ENCODE results near the gene ARHGEF28.

ARHGEF28 gene

DNA sequence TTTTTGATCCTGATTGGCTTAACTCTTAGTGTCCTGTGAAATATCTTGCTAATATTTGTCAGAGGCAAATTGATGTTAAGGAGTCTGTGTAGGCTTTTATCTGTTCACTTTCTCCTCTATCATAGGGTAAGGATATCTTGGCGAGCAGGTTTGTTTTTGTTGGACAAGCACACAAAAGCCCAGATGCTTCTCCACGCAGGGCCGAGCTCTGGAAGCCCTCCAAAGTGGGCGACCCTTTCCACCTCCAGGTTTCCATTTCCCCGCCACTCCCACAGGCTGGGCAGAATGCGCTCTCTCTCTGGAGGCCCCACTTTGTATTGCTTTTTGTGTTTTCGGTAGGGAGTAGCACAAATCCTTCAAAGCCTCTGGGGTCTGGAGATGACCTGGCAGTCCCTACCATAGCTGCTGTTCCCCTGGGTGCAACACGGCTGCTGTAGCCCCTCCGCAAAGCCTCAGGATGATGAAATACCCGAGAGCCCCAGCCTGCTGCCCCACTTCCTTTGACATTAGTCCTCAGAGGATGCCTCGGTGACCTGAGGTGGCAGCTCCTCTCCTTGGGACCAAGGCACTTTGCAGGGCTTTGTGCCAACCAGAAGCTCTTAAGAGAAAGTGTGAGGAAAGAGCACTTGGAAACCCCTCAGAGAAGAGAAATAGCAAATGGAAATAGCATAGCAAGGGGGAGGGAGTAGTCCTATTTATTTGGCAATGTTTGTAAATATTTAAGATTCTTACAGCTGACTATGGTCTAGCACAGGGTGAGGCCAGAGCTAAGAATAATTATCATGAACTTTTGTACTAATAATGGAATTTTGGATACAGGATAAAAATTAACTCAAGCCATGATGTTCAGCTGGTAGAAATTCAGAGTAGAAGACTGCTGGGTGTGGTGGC, 122.8 kb downstream of the ARHGEF28 start:
- no peak for DNase-seq (ENCODE audit: insufficient read length)
- no peak for FAIRE-seq
- no peak for TF ChIP-seq TAF1 (IDR thresholded peaks at IDR 0.05; ENCODE audit: borderline replicate concordance, low read depth, low read length)

DNA sequence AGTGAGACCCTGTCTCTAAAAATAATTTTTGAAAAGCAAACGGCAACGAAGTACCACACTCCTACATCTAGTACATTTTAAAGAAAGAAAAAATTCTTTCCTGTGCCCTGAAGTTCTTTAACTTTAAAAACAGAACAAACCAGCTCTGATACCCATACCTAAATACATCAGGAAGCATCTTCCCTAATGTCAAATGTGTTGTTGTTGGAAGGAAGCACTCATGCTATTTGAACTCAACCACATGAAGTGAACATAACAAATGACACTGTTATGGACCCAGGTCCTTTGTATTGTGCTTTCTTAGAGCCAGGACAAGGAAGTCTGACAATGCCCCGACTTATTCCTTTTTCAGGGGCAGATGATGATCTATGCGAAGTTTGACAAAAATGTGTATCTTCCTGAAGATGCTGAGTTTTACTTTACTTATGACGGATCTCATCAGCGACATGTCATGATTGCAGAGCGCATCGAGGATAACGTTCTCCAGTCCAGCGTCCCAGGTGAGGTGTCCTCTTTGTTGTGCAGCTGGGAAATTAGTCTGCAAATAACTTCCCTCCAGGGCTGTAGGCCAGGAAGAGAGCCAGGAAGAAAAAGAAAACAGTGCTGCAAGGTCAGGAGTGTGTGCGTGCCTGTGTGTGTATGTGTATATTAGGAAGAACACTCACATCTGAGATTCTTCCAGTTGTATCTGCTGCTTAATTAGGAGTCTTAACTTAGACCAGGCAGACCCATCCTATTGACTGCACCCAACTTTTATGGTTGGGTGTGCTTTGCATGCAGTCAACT, 123.7 kb downstream of the ARHGEF28 start:
- no peak for DNase-seq (ENCODE audit: insufficient read length)
- no peak for FAIRE-seq
- TF ChIP-seq TAF1 (IDR thresholded peaks at IDR 0.05; ENCODE audit: borderline replicate concordance, low read depth, low read length), result no peak
- no peak for TF ChIP-seq POLR2AphosphoS5 (IDR thresholded peaks at IDR 0.05; ENCODE audit: low read depth, low read length)
- TF ChIP-seq POLR2A (IDR thresholded peaks at IDR 0.05; ENCODE audit: low read depth, low read length), result no peak

- DNase-seq (ENCODE audit: insufficient read length) (no peak), FAIRE-seq (peak; percentile 76)
- TF ChIP-seq POLR2AphosphoS5 (IDR thresholded peaks at IDR 0.05; ENCODE audit: low read depth, low read length) (no peak), TAF1 (IDR thresholded peaks at IDR 0.05; ENCODE audit: borderline replicate concordance, low read depth, low read length) (no peak), POLR2A (IDR thresholded peaks at IDR 0.05; ENCODE audit: low read depth, low read length) (no peak)
These were observed 125.4 kb downstream of the ARHGEF28 start for GRCh38 chr5:73751254-73751914.

GRCh38 chr5:73754254-73754653, 128.3 kb downstream of the ARHGEF28 start:
- no peak for TF ChIP-seq POLR2AphosphoS5 (IDR thresholded peaks at IDR 0.05; ENCODE audit: low read depth, low read length)
- no peak for TF ChIP-seq TAF1 (IDR thresholded peaks at IDR 0.05; ENCODE audit: borderline replicate concordance, low read depth, low read length)
- no peak for TF ChIP-seq POLR2A (IDR thresholded peaks at IDR 0.05; ENCODE audit: low read depth, low read length)
- DNase-seq (ENCODE audit: insufficient read length) (no peak), FAIRE-seq (no peak)

DNA sequence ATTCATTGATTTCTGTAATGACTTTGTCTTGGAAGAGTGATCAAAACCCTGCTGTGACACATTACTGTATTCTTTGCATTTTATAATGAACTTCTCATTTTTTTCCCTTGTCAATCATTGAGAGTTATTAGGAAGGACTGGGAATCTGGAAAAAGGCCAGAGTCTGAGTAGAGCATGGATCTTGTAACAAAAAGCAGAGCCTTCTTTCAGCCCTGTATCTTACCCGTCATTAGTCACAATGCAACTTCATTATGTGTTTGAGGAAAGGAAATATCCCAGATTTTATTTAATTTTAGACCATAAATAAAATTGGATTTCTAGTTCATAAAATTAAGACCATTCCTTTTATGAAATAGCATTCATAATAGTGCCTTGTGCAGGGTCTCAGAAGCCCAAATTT, 131.4 kb downstream of the ARHGEF28 start:
- FAIRE-seq, result no peak
- TF ChIP-seq POLR2A (IDR thresholded peaks at IDR 0.05; ENCODE audit: low read depth, low read length) (no peak), POLR2AphosphoS5 (IDR thresholded peaks at IDR 0.05; ENCODE audit: low read depth, low read length) (no peak), TAF1 (IDR thresholded peaks at IDR 0.05; ENCODE audit: borderline replicate concordance, low read depth, low read length) (no peak)
- no peak for DNase-seq (ENCODE audit: insufficient read length)

GRCh38 chr5:73759771-73760170, 133.8 kb downstream of the ARHGEF28 start:
- FAIRE-seq, result no peak
- no peak for DNase-seq (ENCODE audit: insufficient read length)
- TF ChIP-seq POLR2A (IDR thresholded peaks at IDR 0.05; ENCODE audit: low read depth, low read length) (no peak), TAF1 (IDR thresholded peaks at IDR 0.05; ENCODE audit: borderline replicate concordance, low read depth, low read length) (no peak), POLR2AphosphoS5 (IDR thresholded peaks at IDR 0.05; ENCODE audit: low read depth, low read length) (no peak)

GRCh38 chr5:73763300-73764032, 137.5 kb downstream of the ARHGEF28 start:
- DNase-seq (ENCODE audit: insufficient read length), result no peak
- peak; percentile 9 for FAIRE-seq

GRCh38 chr5:73764586-73764985, 138.6 kb downstream of the ARHGEF28 start:
- TF ChIP-seq POLR2AphosphoS5 (IDR thresholded peaks at IDR 0.05; ENCODE audit: low read depth, low read length) (no peak), TAF1 (IDR thresholded peaks at IDR 0.05; ENCODE audit: borderline replicate concordance, low read depth, low read length) (no peak), POLR2A (IDR thresholded peaks at IDR 0.05; ENCODE audit: low read depth, low read length) (no peak)
- no peak for FAIRE-seq

More at GRCh38 chr5:73763300-73764032, 137.5 kb downstream of the ARHGEF28 start:
- TF ChIP-seq POLR2A (IDR thresholded peaks at IDR 0.05; ENCODE audit: low read depth, low read length) (no peak), POLR2AphosphoS5 (IDR thresholded peaks at IDR 0.05; ENCODE audit: low read depth, low read length) (no peak), TAF1 (IDR thresholded peaks at IDR 0.05; ENCODE audit: borderline replicate concordance, low read depth, low read length) (no peak)

DNA sequence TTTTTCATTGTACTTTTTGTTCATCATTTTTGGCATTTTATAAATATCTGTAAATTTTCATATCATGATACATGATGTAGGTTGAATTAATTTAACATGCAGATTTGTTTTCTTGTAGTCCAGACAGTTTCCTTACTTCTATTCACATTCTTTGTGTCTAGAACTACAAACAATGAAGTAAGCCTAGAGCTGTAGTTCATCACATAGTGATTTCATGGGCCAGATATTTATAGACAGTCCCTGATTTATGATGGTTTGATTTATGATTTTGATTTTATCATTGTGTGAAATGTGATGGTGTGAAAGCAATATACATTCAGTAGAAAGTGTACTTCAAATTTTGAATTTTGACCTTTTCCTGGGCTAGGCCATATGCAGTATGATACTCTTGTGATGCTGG, 139.0 kb downstream of the ARHGEF28 start:
- no peak for FAIRE-seq
- TF ChIP-seq TAF1 (IDR thresholded peaks at IDR 0.05; ENCODE audit: borderline replicate concordance, low read depth, low read length) (no peak), POLR2AphosphoS5 (IDR thresholded peaks at IDR 0.05; ENCODE audit: low read depth, low read length) (no peak), POLR2A (IDR thresholded peaks at IDR 0.05; ENCODE audit: low read depth, low read length) (no peak)
- no peak for DNase-seq (ENCODE audit: insufficient read length)

More at GRCh38 chr5:73764586-73764985, 138.6 kb downstream of the ARHGEF28 start:
- no peak for DNase-seq (ENCODE audit: insufficient read length)

DNA sequence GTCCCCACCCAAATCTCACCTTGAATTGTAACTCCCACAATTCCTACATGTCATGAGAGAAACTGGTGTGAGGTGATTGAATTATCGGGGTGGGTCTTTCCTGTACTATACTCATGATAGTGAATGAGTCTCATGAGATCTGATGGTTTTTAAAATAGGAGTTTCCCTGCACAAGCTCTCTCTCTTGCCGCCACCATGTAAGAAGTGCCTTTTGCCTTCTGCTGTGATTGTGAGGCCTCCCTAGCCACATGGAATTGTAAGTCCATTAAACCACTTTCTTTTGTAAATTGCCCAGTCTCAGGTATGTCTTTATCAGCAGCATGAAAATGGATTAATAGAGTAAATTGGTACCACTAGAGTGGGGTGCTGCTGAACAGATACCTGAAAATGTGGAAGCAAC, 140.9 kb downstream of the ARHGEF28 start:
- FAIRE-seq (no peak), DNase-seq (ENCODE audit: insufficient read length) (no peak)
- TF ChIP-seq POLR2A (IDR thresholded peaks at IDR 0.05; ENCODE audit: low read depth, low read length) (no peak), TAF1 (IDR thresholded peaks at IDR 0.05; ENCODE audit: borderline replicate concordance, low read depth, low read length) (no peak), POLR2AphosphoS5 (IDR thresholded peaks at IDR 0.05; ENCODE audit: low read depth, low read length) (no peak)
